ENCODE measurements around the gene SLC38A8. TPM values are rescaled to one million over a fixed set of nuclear protein-coding genes. Genes with fewer than 3 reads are reported as not detected.

SLC38A8 gene
- total and polyA plus RNA-seq, 2 experiments from 2014 or later, result not detected

DNA sequence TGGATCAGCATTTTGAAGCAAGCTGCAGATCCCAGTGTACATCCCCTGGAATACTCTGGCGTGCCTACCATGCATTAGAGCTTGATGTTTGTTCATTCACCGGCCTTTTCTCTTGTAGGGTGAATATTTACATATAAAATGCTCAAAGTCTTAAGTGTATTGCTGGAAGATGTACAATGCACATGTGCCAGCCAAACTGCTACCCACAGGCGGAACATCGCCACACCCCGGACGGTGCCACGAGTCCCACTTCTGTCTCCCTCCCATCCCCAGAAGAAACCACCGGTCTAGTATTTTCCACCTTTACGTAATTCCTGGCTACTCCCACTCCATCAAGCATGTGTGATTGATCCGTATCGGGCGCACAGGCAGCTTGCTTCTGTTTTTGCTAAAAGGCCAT is 4.1 kb downstream of the SLC38A8 start:
- H4K20me1 ChIP-seq (ENCODE audit: insufficient read depth, poor library complexity, severe bottlenecking), result no peaks in the 10 kb centered on the region

DNA sequence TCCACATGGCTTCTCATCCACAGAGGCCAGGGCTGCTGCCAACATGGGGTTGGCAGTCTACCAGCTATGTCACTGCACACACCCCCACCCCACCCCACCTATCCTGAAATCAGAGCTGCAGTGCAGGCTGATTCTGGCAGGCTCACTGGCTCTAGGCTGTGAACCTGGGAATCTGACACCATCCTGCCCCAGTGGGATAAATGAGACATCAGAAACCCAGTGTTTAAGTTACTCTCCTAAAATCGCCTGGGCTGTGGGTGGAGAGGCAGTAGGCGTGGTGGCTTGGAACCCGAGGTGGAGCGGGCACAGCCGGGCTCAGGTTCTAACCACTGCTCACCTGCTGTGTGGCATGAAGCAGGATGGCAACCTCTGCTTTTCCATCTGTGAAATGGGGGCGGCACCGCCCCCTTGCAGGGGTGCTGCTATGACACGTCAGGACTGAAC is 5.6 kb downstream of the SLC38A8 start:
- WGBS (ENCODE audit: low lambda C conversion rate, missing lambda C conversion rate), result 94% methylated on average over 8 of the region's 8 CpGs
- TF ChIP-seq EZH2phosphoT487 (IDR thresholded peaks at IDR 0.05; ENCODE audit: low read depth, severe bottlenecking, unreplicated experiment) (no peak), EZH2 (IDR thresholded peaks at IDR 0.05; ENCODE audit: borderline replicate concordance) (no peak)
- TF ChIP-seq, protein P1, sequence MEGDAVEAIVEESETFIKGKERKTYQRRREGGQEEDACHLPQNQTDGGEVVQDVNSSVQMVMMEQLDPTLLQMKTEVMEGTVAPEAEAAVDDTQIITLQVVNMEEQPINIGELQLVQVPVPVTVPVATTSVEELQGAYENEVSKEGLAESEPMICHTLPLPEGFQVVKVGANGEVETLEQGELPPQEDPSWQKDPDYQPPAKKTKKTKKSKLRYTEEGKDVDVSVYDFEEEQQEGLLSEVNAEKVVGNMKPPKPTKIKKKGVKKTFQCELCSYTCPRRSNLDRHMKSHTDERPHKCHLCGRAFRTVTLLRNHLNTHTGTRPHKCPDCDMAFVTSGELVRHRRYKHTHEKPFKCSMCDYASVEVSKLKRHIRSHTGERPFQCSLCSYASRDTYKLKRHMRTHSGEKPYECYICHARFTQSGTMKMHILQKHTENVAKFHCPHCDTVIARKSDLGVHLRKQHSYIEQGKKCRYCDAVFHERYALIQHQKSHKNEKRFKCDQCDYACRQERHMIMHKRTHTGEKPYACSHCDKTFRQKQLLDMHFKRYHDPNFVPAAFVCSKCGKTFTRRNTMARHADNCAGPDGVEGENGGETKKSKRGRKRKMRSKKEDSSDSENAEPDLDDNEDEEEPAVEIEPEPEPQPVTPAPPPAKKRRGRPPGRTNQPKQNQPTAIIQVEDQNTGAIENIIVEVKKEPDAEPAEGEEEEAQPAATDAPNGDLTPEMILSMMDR (IDR thresholded peaks at IDR 0.05; ENCODE audit: poor library complexity), result no peak
- H3K27me3 ChIP-seq, result no peaks in the 10 kb centered on the region

More for the DNA sequence above, 4.1 kb downstream of the SLC38A8 start:
- Histone ChIP-seq H3K4me1 (ENCODE audit: insufficient read depth) (peaks cover 2% of the 10 kb centered on the region), H2AFZ (no peak overlapping the region), H3K9me2 (replicated peaks; ENCODE audit: insufficient read depth) (no peaks in the 10 kb centered on the region), H3K36me3 (replicated peaks; ENCODE audit: insufficient read depth, low read depth) (no peaks in the 10 kb centered on the region), H3K4me2 (no peak overlapping the region), H3K79me2 (no peaks in the 10 kb centered on the region), H3K27me3 (peaks cover 5% of the 10 kb centered on the region), H3K4me3 (no peak overlapping the region), H3K27ac (no peak overlapping the region), H3K9me3 (ENCODE audit: low read depth) (no peaks in the 10 kb centered on the region)
- no peak for DNase-seq (ENCODE audit: low spot score)
- WGBS (ENCODE audit: low lambda C conversion rate, missing lambda C conversion rate), result 92% methylated on average over 12 of the region's 12 CpGs
- TF ChIP-seq EZH2 (IDR thresholded peaks at IDR 0.05; ENCODE audit: borderline replicate concordance) (no peak), EZH2phosphoT487 (IDR thresholded peaks at IDR 0.05; ENCODE audit: low read depth, severe bottlenecking, unreplicated experiment) (no peak)
- TF ChIP-seq, protein P1 (IDR thresholded peaks at IDR 0.05; ENCODE audit: poor library complexity), result no peak

DNA sequence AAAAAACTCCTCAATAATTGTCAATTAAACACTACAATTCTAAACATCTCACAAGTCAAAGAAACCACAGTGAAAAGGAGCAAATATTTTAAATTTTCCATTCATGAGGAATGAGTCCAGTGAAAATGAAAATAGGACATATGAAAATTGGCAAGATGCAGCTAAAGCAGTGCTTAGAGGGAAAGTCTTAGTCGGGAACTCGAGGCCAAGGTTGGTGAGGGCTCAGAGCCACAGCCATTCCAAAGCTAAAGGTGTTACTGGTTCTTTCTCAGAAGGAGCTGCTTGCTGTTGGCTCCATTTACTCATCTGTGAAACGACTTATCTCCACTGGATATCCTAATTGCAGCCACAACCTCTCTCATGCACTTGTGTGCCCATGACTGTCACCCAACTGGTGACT is 6.5 kb downstream of the SLC38A8 start:
- no peak for TF ChIP-seq EZH2 (IDR thresholded peaks at IDR 0.05; ENCODE audit: borderline replicate concordance)
- Histone ChIP-seq H4K20me1 (ENCODE audit: insufficient read depth, poor library complexity, severe bottlenecking) (no peaks in the 10 kb centered on the region), H3K9me3 (ENCODE audit: low read depth) (no peaks in the 10 kb centered on the region)

More for the DNA sequence above, 5.6 kb downstream of the SLC38A8 start:
- Histone ChIP-seq H3K79me2 (no peaks in the 10 kb centered on the region), H3K4me3 (no peak overlapping the region), H3K9me3 (ENCODE audit: low read depth) (no peaks in the 10 kb centered on the region), H3K4me1 (ENCODE audit: insufficient read depth) (no peaks in the 10 kb centered on the region), H3K4me2 (no peak overlapping the region), H2AFZ (no peak overlapping the region), H3K36me3 (replicated peaks; ENCODE audit: insufficient read depth, low read depth) (no peaks in the 10 kb centered on the region), H3K9me2 (replicated peaks; ENCODE audit: insufficient read depth) (no peaks in the 10 kb centered on the region), H3K27ac (no peak overlapping the region), H4K20me1 (ENCODE audit: insufficient read depth, poor library complexity, severe bottlenecking) (no peaks in the 10 kb centered on the region)
- no peak for DNase-seq (ENCODE audit: low spot score)

DNA sequence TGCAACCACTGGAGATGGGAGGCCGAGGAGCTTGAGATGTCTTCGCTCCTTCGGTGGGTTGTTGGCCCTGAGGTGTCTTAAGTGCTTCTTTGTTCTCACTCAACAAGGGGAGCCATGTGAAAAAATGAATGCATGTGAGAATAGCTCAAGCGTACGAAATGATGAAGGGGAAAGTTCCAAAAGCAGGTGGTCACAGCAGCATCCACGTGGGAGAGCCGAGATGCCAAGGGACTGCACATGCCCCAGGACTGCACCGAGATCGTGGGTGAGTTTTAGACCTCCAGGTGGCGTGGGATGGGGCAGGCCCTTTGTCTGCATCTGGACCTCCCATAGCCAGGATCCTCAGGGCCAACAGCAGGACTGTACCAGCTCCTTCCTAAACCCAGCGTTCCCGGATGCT is 8.1 kb downstream of the SLC38A8 start:
- Histone ChIP-seq H3K27ac (no peak overlapping the region), H3K36me3 (replicated peaks; ENCODE audit: insufficient read depth, low read depth) (no peaks in the 10 kb centered on the region), H3K9me2 (replicated peaks; ENCODE audit: insufficient read depth) (no peaks in the 10 kb centered on the region), H3K9me3 (ENCODE audit: low read depth) (no peaks in the 10 kb centered on the region), H3K27me3 (no peaks in the 10 kb centered on the region), H3K79me2 (no peaks in the 10 kb centered on the region), H2AFZ (no peak overlapping the region), H4K20me1 (ENCODE audit: insufficient read depth, poor library complexity, severe bottlenecking) (no peaks in the 10 kb centered on the region), H3K4me1 (ENCODE audit: insufficient read depth) (no peaks in the 10 kb centered on the region), H3K4me2 (no peak overlapping the region), H3K4me3 (no peak overlapping the region)
- WGBS (ENCODE audit: low lambda C conversion rate, missing lambda C conversion rate), result 92% methylated on average over 12 of the region's 12 CpGs
- no peak for TF ChIP-seq EZH2phosphoT487 (IDR thresholded peaks at IDR 0.05; ENCODE audit: low read depth, severe bottlenecking, unreplicated experiment)
- no peak for TF ChIP-seq EZH2 (IDR thresholded peaks at IDR 0.05; ENCODE audit: borderline replicate concordance)
- TF ChIP-seq, protein P1 (IDR thresholded peaks at IDR 0.05; ENCODE audit: poor library complexity), result no peak
- no peak for DNase-seq (ENCODE audit: low spot score)

More for the DNA sequence above, 6.5 kb downstream of the SLC38A8 start:
- H3K4me3 ChIP-seq, result no peak overlapping the region
- DNase-seq (ENCODE audit: low spot score), result no peak
- 87% methylated on average over 3 of the region's 3 CpGs for WGBS (ENCODE audit: low lambda C conversion rate, missing lambda C conversion rate)
- no peaks in the 10 kb centered on the region for H3K27me3 ChIP-seq
- no peak overlapping the region for H3K4me2 ChIP-seq
- H2AFZ ChIP-seq, result no peak overlapping the region
- no peak overlapping the region for H3K27ac ChIP-seq
- no peaks in the 10 kb centered on the region for H3K9me2 ChIP-seq (replicated peaks; ENCODE audit: insufficient read depth)
- H3K79me2 ChIP-seq, result no peaks in the 10 kb centered on the region
- H3K36me3 ChIP-seq (replicated peaks; ENCODE audit: insufficient read depth, low read depth), result no peaks in the 10 kb centered on the region
- H3K4me1 ChIP-seq (ENCODE audit: insufficient read depth), result no peaks in the 10 kb centered on the region

All from hepatocyte (in vitro differentiated cells).